ENCODE data around the gene PSMA5. TPM values are rescaled to one million over a fixed set of nuclear protein-coding genes. Genes with fewer than 3 reads are reported as not detected.
A peak's percentile ranks its signal among the peaks of the same experiment; 100 is the strongest.
"Not testable (repeated sequence)": the region's sequence is repeated elsewhere in the genome, so short reads cannot be mapped to it uniquely, and the experiment has no call there.

Gene PSMA5
- total RNA-seq, 8 experiments from 2014 or later, result 47.3 to 100 (median 72.2) TPM

- 29 to 100% (median 85%) methylated on average over 1 of the region's 1 CpG for WGBS, 10 experiments
- H3K27ac ChIP-seq, result no peak overlapping the region
- ATAC-seq (replicated peaks in 6 of 8), result no peak
- no peaks in the 10 kb centered on the region for H3K4me1 ChIP-seq (replicated peaks in 1 of 2)
- H3K4me3 ChIP-seq, result no peak overlapping the region
- in situ Hi-C loops (cut with MboI; ENCODE audit: low pct_unique_long_range_greater_than_20kb in 2 of 9, low sequenced_read_pairs in 9 of 9, unreplicated experiment in 9 of 9), result no loop called here
These were observed 28.4 kb upstream of the PSMA5 start for GRCh38 chr1:109454497-109455133.

- Histone ChIP-seq H3K4me3 (no peak overlapping the region), H3K27ac (no peak overlapping the region), H3K4me1 (replicated peaks in 1 of 2) (no peaks in the 10 kb centered on the region)
- in situ Hi-C loops (cut with MboI; ENCODE audit: low pct_unique_long_range_greater_than_20kb in 2 of 9, low sequenced_read_pairs in 9 of 9, unreplicated experiment in 9 of 9), result no loop called here
- no peak for ATAC-seq (replicated peaks in 6 of 8)
- 13 to 86% (median 58%) methylated on average over 2 to 4 of the region's 4 CpGs for WGBS, 10 experiments
These were observed 21.3 kb upstream of the PSMA5 start for GRCh38 chr1:109447524-109447923.

- H3K27ac ChIP-seq; H3K4me1 ChIP-seq (replicated peaks in 1 of 2); H3K4me3 ChIP-seq; in situ Hi-C loops (cut with MboI; ENCODE audit: low pct_unique_long_range_greater_than_20kb in 2 of 9, low sequenced_read_pairs in 9 of 9, unreplicated experiment in 9 of 9): not testable (repeated sequence)
- 15 to 83% (median 59%) methylated on average over 2 to 11 of the region's 11 CpGs for WGBS, 10 experiments
- peak in 3 of 8 experiments; percentile 19 to 65 (median 49) for ATAC-seq (replicated peaks in 6 of 8)
These were observed 19.9 kb upstream of the PSMA5 start for GRCh38 chr1:109445949-109446695.

GRCh38 chr1:109444346-109444745 lies 18.1 kb upstream of the PSMA5 start:
- H3K4me3 ChIP-seq, result no peak overlapping the region
- WGBS, 10 experiments, result 33 to 100% (median 90%) methylated on average over 1 of the region's 1 CpG; no CpG with 5 or more reads in 3 of the 10 experiments
- H3K4me1 ChIP-seq (replicated peaks in 1 of 2), result no peaks in the 10 kb centered on the region
- in situ Hi-C loops (cut with MboI; ENCODE audit: low pct_unique_long_range_greater_than_20kb in 2 of 9, low sequenced_read_pairs in 9 of 9, unreplicated experiment in 9 of 9), result no loop called here
- no peak overlapping the region for H3K27ac ChIP-seq
- ATAC-seq (replicated peaks in 6 of 8), result peak in 2 of 8 experiments; percentile 37 to 42

- no peak overlapping the region for H3K4me3 ChIP-seq
- H3K4me1 ChIP-seq (replicated peaks in 1 of 2), result peaks cover 0 to 3% of the 10 kb centered on the region in 2 donors
- no peak overlapping the region for H3K27ac ChIP-seq
- in situ Hi-C loops (cut with MboI; ENCODE audit: low pct_unique_long_range_greater_than_20kb in 2 of 9, low sequenced_read_pairs in 9 of 9, unreplicated experiment in 9 of 9), result no loop called here
- no peak for ATAC-seq (replicated peaks in 6 of 8)
- 29 to 80% (median 71%) methylated on average over 1 to 2 of the region's 2 CpGs; no CpG with 5 or more reads in 3 of the 10 experiments for WGBS, 10 experiments
These were observed 17.2 kb upstream of the PSMA5 start for GRCh38 chr1:109443476-109443875.

- in situ Hi-C loops (cut with MboI; ENCODE audit: low pct_unique_long_range_greater_than_20kb in 2 of 9, low sequenced_read_pairs in 9 of 9, unreplicated experiment in 9 of 9), result no loop called here
- H3K4me3 ChIP-seq, result no peak overlapping the region
- ATAC-seq (replicated peaks in 6 of 8), result peak in 3 of 8 experiments; percentile 34 to 59 (median 40)
- no peak overlapping the region for H3K27ac ChIP-seq
- 0 to 60% (median 22%) methylated on average over 1 of the region's 1 CpG; no CpG with 5 or more reads in 4 of the 10 experiments for WGBS, 10 experiments
- H3K4me1 ChIP-seq (replicated peaks in 1 of 2), result peaks cover 0 to 4% of the 10 kb centered on the region in 2 donors
These were observed 14.8 kb upstream of the PSMA5 start for GRCh38 chr1:109441069-109441468.

- 13 to 93% (median 69%) methylated on average over 2 to 3 of the region's 3 CpGs for WGBS, 10 experiments
- Histone ChIP-seq H3K4me1 (replicated peaks in 1 of 2) (peaks cover 0 to 4% of the 10 kb centered on the region in 2 donors), H3K27ac (peak overlapping the region; percentile 23 to 31), H3K4me3 (no peak overlapping the region)
- in situ Hi-C loops (cut with MboI; ENCODE audit: low pct_unique_long_range_greater_than_20kb in 2 of 9, low sequenced_read_pairs in 9 of 9, unreplicated experiment in 9 of 9), result no loop called here
- ATAC-seq (replicated peaks in 6 of 8), result peak in 7 of 8 experiments; percentile 81 to 100 (median 99)
These were observed 12.6 kb upstream of the PSMA5 start for GRCh38 chr1:109438798-109439297.

GRCh38 chr1:109434484-109434883 lies 8.2 kb upstream of the PSMA5 start:
- Histone ChIP-seq H3K4me3 (no peak overlapping the region), H3K4me1 (replicated peaks in 1 of 2) (peaks cover 0 to 4% of the 10 kb centered on the region in 2 donors), H3K27ac (no peak overlapping the region)
- in situ Hi-C loops (cut with MboI; ENCODE audit: low pct_unique_long_range_greater_than_20kb in 2 of 9, low sequenced_read_pairs in 9 of 9, unreplicated experiment in 9 of 9), result no loop called here
- no peak for ATAC-seq (replicated peaks in 6 of 8)
- WGBS, 10 experiments, result 14 to 100% (median 89%) methylated on average over 1 of the region's 1 CpG; no CpG with 5 or more reads in 3 of the 10 experiments

GRCh38 chr1:109433322-109433721 lies 7.1 kb upstream of the PSMA5 start:
- Histone ChIP-seq H3K4me1 (replicated peaks in 1 of 2) (no peaks in the 10 kb centered on the region), H3K4me3 (no peak overlapping the region), H3K27ac (no peak overlapping the region)
- in situ Hi-C loops (cut with MboI; ENCODE audit: low pct_unique_long_range_greater_than_20kb in 2 of 9, low sequenced_read_pairs in 9 of 9, unreplicated experiment in 9 of 9), result no loop called here
- peak in 2 of 8 experiments; percentile 20 to 42 for ATAC-seq (replicated peaks in 6 of 8)
- 80 to 100% (median 100%) methylated on average over 1 of the region's 1 CpG; no CpG with 5 or more reads in 5 of the 10 experiments for WGBS, 10 experiments

- no peak overlapping the region for H3K27ac ChIP-seq
- ATAC-seq (replicated peaks in 6 of 8), result peak in 4 of 8 experiments; percentile 12 to 92 (median 63)
- in situ Hi-C loops (cut with MboI; ENCODE audit: low pct_unique_long_range_greater_than_20kb in 2 of 9, low sequenced_read_pairs in 9 of 9, unreplicated experiment in 9 of 9), result no loop called here
- H3K4me3 ChIP-seq, result no peak overlapping the region
- peaks cover 5 to 6% of the 10 kb centered on the region in 2 donors for H3K4me1 ChIP-seq (replicated peaks in 1 of 2)
These were observed 6.1 kb upstream of the PSMA5 start for GRCh38 chr1:109432336-109432735.

GRCh38 chr1:109427171-109427467 lies 871 bp upstream of the PSMA5 start:
- in situ Hi-C loops (cut with MboI; ENCODE audit: low pct_unique_long_range_greater_than_20kb in 2 of 9, low sequenced_read_pairs in 9 of 9, unreplicated experiment in 9 of 9), result no loop called here
- Histone ChIP-seq H3K4me1 (replicated peaks in 1 of 2) (peaks cover 10 to 22% of the 10 kb centered on the region in 2 donors), H3K4me3 (peak overlapping the region; percentile 70 to 89 (median 81)), H3K27ac (peak overlapping the region; percentile 50 to 97)
- 2 to 10% (median 7%) methylated on average over 3 to 7 of the region's 7 CpGs; no CpG with 5 or more reads in 1 of the 10 experiments for WGBS, 10 experiments
- no peak for ATAC-seq (replicated peaks in 6 of 8)

- peak overlapping the region; percentile 88 to 97 for H3K27ac ChIP-seq
- in situ Hi-C loops (cut with MboI; ENCODE audit: low pct_unique_long_range_greater_than_20kb in 2 of 9, low sequenced_read_pairs in 9 of 9, unreplicated experiment in 9 of 9), result no loop called here
- H3K4me1 ChIP-seq (replicated peaks in 1 of 2), result peaks cover 10 to 22% of the 10 kb centered on the region in 2 donors
- ATAC-seq (replicated peaks in 6 of 8), result peak in 7 of 8 experiments; percentile 42 to 68 (median 52)
- 0 to 5% (median 3%) methylated on average over 6 to 23 of the region's 32 CpGs; no CpG with 5 or more reads in 1 of the 10 experiments for WGBS, 10 experiments
- H3K4me3 ChIP-seq, result peak overlapping the region; percentile 70 to 89 (median 81)
These were observed 612 bp downstream of the PSMA5 start for GRCh38 chr1:109425391-109426280.

- H3K4me1 ChIP-seq (replicated peaks in 1 of 2), result peaks cover 10 to 22% of the 10 kb centered on the region in 2 donors
- in situ Hi-C loops (cut with MboI; ENCODE audit: low pct_unique_long_range_greater_than_20kb in 2 of 9, low sequenced_read_pairs in 9 of 9, unreplicated experiment in 9 of 9), result no loop called here
- ATAC-seq (replicated peaks in 6 of 8), result no peak
- 0 to 100% (median 85%) methylated on average over 1 to 2 of the region's 2 CpGs for WGBS, 10 experiments
- no peak overlapping the region for H3K27ac ChIP-seq
- no peak overlapping the region for H3K4me3 ChIP-seq
These were observed 2.8 kb downstream of the PSMA5 start for GRCh38 chr1:109423498-109423897.
